Upper lobe of left lung (tissue), 6 donors: ENCODE data around the gene CCDC71L. TPM values are rescaled to one million over a fixed set of nuclear protein-coding genes. Genes with fewer than 3 reads are reported as not detected.
"Not testable (repeated sequence)": the region's sequence is repeated elsewhere in the genome, so short reads cannot be mapped to it uniquely, and the experiment has no call there.

Experiments
- ATAC-seq, 2 donors: fragments of 200-7000 bp; cut with Tn5 transposase; one replicate each; pipeline ENCODE4 v1.9.1; 2022; ENCODE audit warnings: mild to moderate bottlenecking in 2 of 2, moderate library complexity in 2 of 2; ENCODE audit not compliant: low FRiP score in 2 of 2
- DNase-seq, 2 donors: peaks; one replicate each; pipeline ENCODE4 v3.0.0-alpha.2; 2019 to 2020
- H3K27ac ChIP-seq, 4 donors: fragments of 200-600 bp; sonication (generic); one replicate each; pipeline ENCODE4 v1.5.1; 2016 to 2019
- H3K27me3 ChIP-seq, 4 donors: fragments of 200-600 bp; sonication (generic); one replicate each; pipeline ENCODE4 v1.5.1; 2017 to 2019
- H3K36me3 ChIP-seq, 4 donors: fragments of 200-600 bp; sonication (generic); one replicate each; pipeline ENCODE4 v1.5.1; 2016 to 2019
- H3K4me1 ChIP-seq, 4 donors: fragments of 200-600 bp; sonication (generic); one replicate each; pipeline ENCODE4 v1.5.1; 2018 to 2019
- H3K4me3 ChIP-seq, 4 donors: fragments of 200-600 bp; sonication (generic); one replicate each; pipeline ENCODE4 v1.5.1; 2017 to 2019; ENCODE audit warnings: mild to moderate bottlenecking in 2 of 4, moderate library complexity in 1 of 4
- H3K9me3 ChIP-seq, 4 donors: fragments of 200-600 bp; sonication (generic); one replicate each; pipeline ENCODE4 v1.5.1; 2018 to 2019
- EP300 ChIP-seq, 4 donors: sonication (generic); formaldehyde crosslinking; IDR thresholded peaks; one replicate each; pipeline ENCODE4 v1.5.1; 2017; ENCODE audit warnings: antibody characterized with exemption in 4 of 4, control low read depth in 2 of 4
- POLR2A ChIP-seq, 4 donors: fragments of 450-650 bp; IDR thresholded peaks; one replicate each; pipeline ENCODE4 v1.5.1; 2016 to 2017; ENCODE audit warnings: antibody characterized with exemption in 4 of 4, mild to moderate bottlenecking in 2 of 4
- POLR2AphosphoS5 ChIP-seq, 2 donors: sonication (generic); formaldehyde crosslinking; IDR thresholded peaks; one replicate each; pipeline ENCODE4 v1.5.1; 2017; ENCODE audit warnings: antibody characterized with exemption in 2 of 2
- WGBS, 2 donors: methylation state at CpG; one replicate each; pipeline ENCODE4 v1.1.5; 2017 to 2018; 5-methylcytosine and 5-hydroxymethylcytosine counted together
- total RNA-seq, 6 donors: library from RNA; depleted of rRNA in 4 of 6; stranded (reverse); fragments of >200 nt in 4 of 6; gene quantifications; one replicate each; pipeline versions ENCODE4 v1.1.0 to v1.2.1, GENCODE V29; 2016 to 2021
- TF ChIP-seq, protein P1 (sequence below), 6 experiments: fragments of 450-650 bp in 4 of 6; fragments of 200-600 bp in 2 of 6; sonication (generic) in 2 of 6; IDR thresholded peaks; one replicate each; pipeline ENCODE4 v1.5.1; 2016 to 2019; ENCODE audit warnings: antibody characterized with exemption in 6 of 6
- donor health status: DM: no; HTN: no; CAD: no; lungs with moderate emphysema.
- donor health status: DM: no; HTN: yes; CAD: no; lungs with severe emphysema.

CCDC71L gene
- total RNA-seq: 10 to 100 TPM; 12.6 to 38.7 (median 21.3) TPM

DNA sequence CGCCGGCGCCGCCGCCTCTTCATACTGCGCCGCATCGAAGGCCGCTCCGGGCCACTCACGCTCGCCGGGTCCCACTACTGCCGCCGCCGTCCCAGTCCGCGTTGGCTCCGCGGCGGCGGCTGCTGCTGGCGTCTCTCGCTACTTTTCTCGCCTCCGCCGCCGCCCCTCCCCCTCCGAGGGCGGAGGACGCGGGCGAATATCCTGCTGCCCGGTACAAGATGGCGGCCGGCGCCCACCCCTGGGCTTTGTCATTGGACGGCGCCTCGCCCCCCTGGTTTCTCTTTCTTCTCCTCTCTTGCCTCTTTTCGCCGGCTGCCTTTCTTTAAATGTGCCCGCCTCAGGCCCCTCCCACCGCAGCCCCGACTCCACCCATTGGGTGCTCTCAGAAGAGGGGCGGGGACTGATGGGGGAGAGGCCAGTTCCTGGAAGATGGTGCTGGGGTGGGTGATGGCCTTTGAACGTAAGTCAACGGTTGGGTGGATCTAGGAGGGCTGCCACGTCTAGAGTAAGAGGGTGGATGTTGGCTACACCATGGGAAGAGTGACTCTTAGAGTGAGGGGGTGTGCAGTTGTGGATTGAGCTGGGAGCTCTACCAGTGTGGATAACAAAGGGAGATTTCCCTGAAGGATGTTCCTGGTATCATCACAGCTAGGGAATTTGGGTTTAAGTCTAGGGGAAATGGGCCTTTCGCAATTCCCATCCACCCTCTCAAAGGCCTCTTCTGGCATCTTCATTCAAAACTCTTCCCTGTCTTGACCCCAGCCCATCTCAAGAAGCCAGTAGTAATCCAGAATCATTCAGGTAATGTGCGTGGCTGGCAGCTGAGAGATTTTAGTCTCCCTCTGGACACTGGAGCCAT lies at the start of gene CCDC71L:
Gene CCDC71L (minus strand): TSS at position 297 of the 859 bp plus-strand sequence. CDS start 262 bp downstream, at position 35.
- Histone ChIP-seq H3K9me3 (no peaks in the 10 kb centered on the region), H3K27me3 (no peaks in the 10 kb centered on the region), H3K4me3 (peak within 1 kb of the TSS; percentile 55 to 82 (median 76)), H3K36me3 (no peaks in the 10 kb centered on the region), H3K4me1 (peaks cover 19 to 23% (median 21%) of the 10 kb centered on the region in 4 donors), H3K27ac (peak within 1 kb of the TSS; percentile 94 to 99 (median 96))
- 5 to 7% methylated on average over 26 to 40 of the region's 51 CpGs for WGBS, 2 donors
- peak; percentile 97 for DNase-seq
- peak; percentile 75 to 90 for TF ChIP-seq POLR2AphosphoS5 (IDR thresholded peaks at IDR 0.05)
- peak in 1 of 4 donors; percentile 11 for TF ChIP-seq EP300 (IDR thresholded peaks at IDR 0.05)
- TF ChIP-seq, protein P1, sequence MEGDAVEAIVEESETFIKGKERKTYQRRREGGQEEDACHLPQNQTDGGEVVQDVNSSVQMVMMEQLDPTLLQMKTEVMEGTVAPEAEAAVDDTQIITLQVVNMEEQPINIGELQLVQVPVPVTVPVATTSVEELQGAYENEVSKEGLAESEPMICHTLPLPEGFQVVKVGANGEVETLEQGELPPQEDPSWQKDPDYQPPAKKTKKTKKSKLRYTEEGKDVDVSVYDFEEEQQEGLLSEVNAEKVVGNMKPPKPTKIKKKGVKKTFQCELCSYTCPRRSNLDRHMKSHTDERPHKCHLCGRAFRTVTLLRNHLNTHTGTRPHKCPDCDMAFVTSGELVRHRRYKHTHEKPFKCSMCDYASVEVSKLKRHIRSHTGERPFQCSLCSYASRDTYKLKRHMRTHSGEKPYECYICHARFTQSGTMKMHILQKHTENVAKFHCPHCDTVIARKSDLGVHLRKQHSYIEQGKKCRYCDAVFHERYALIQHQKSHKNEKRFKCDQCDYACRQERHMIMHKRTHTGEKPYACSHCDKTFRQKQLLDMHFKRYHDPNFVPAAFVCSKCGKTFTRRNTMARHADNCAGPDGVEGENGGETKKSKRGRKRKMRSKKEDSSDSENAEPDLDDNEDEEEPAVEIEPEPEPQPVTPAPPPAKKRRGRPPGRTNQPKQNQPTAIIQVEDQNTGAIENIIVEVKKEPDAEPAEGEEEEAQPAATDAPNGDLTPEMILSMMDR (IDR thresholded peaks at IDR 0.05): no peak
- TF ChIP-seq POLR2A (IDR thresholded peaks at IDR 0.05): peak in 3 of 4 donors; percentile 46 to 87 (median 69)
- ATAC-seq: peak; percentile 94

DNA sequence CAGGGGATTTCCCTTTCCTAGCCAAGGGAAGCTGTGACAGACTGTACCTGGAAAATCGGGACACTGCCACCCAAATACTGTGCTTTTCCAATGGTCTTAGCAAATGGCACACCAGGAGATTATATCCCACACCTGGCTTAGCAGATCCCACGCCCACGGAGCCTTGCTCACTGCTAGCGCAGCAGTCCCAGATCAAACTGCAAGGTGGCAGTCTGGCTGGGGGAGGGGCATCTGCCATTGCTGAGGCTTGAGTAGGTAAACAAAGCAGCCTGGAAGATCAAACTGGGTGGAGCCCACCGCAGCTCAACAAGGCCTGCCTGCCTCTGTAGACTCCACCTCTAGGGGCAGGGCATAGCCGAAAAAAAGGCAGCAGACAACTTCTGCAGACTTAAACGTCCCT lies 48.6 kb upstream of the CCDC71L start:
- H3K27me3 ChIP-seq, H3K36me3 ChIP-seq, ATAC-seq, DNase-seq, H3K9me3 ChIP-seq, H3K4me1 ChIP-seq, H3K4me3 ChIP-seq, H3K27ac ChIP-seq: not testable (repeated sequence)
- WGBS, 2 donors: 88 to 92% methylated on average over 3 to 7 of the region's 7 CpGs

DNA sequence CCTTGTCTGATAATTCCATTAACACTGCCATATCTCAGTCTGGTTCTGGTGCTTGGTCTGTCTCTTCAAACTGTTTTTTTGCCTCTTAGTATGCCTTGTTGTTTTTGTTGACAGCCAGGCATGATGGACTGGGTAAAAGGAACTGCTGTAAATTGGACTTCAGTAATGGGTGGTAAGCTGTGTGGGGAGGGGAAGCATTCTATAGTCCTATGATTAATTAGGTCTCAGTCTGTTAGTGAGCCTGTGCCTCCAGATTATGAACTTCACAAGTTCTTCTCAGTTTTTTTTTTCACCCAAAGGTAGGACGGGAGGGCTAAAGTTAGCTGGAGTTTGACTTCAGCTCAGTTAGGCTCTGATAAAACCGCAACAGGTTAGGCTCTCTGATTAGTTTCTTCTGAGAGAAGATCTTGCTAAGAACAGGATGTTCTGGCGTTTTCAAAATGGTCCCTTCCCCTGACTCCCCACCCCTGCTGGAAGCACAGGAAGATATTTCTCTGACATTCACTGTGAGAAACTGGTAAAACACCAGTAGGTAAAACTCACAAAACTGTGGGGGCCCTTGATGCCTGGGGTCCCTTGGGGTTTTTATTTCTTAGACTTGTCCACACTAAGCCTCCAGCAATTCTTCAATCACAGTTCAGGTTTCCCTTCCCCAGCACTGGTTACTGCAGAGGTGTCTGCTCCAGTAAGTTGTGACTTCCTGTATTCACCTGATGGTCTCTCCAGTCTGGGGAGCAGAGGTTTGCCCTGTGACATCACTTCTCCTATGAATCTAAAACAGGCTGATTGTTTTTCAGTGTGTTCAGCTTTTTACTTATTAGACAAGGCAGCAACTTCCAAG lies 43.3 kb upstream of the CCDC71L start:
- no peak overlapping the region for H3K27ac ChIP-seq
- no peaks in the 10 kb centered on the region for H3K9me3 ChIP-seq
- H3K27me3 ChIP-seq: no peaks in the 10 kb centered on the region
- no peaks in the 10 kb centered on the region for H3K4me1 ChIP-seq
- H3K36me3 ChIP-seq: no peaks in the 10 kb centered on the region
- ATAC-seq: no peak
- DNase-seq: no peak
- WGBS, 2 donors: 57 to 83% methylated on average over 3 of the region's 3 CpGs
- H3K4me3 ChIP-seq: no peak overlapping the region
- TF ChIP-seq POLR2A (IDR thresholded peaks at IDR 0.05): no peak
- no peak for TF ChIP-seq POLR2AphosphoS5 (IDR thresholded peaks at IDR 0.05)
- TF ChIP-seq, protein P1 (IDR thresholded peaks at IDR 0.05): no peak
- TF ChIP-seq EP300 (IDR thresholded peaks at IDR 0.05): no peak

DNA sequence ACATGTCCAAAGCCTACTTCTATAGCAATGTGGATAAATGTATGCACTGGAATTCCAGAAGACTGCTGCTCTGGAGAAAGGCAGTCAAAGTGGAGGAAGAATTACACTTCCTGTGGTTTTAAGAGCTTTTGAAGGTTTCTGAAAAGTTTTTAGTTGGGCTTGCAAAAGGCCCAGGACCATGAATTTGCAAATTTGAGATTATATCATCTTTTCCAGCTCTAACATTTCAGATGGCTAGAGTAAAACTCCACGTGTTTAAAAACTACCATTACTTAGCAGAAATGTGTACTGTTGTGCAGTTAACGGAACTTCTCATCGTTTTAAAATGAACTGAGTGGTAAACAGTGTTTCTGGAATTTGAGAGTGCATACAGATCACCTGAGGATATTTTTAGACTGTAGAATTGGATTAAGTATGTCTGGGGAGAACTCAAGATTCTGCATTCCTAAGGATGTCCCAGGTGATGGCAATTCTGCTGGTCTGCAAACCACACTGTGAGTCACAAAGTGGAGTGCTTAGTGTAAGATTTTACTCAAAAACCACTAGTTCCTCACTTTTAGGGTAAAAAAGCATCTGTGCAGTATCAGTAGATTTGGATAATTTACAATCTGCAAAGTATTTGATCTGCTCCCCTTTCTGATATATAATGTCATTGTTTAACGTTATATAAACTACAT lies 32.9 kb upstream of the CCDC71L start:
- DNase-seq: no peak
- Histone ChIP-seq H3K9me3 (no peaks in the 10 kb centered on the region), H3K27ac (no peak overlapping the region), H3K36me3 (no peaks in the 10 kb centered on the region), H3K4me1 (peaks cover 0 to 7% (median 4%) of the 10 kb centered on the region in 4 donors), H3K27me3 (no peaks in the 10 kb centered on the region), H3K4me3 (no peak overlapping the region)
- 49 to 52% methylated on average over 4 of the region's 4 CpGs for WGBS, 2 donors
- ATAC-seq: no peak
- TF ChIP-seq POLR2A (IDR thresholded peaks at IDR 0.05) (no peak), EP300 (IDR thresholded peaks at IDR 0.05) (no peak), POLR2AphosphoS5 (IDR thresholded peaks at IDR 0.05) (no peak)
- TF ChIP-seq, protein P1 (IDR thresholded peaks at IDR 0.05): no peak
